ENCODE measurements around the gene TBC1D1. TPM values are rescaled to one million over a fixed set of nuclear protein-coding genes. Genes with fewer than 3 reads are reported as not detected.

TBC1D1 gene
- total and polyA plus RNA-seq, 2 of the 8 experiments (the other 6 are each of a cell fraction or from before 2014, with no cell fraction given), result 96.9 to 162 TPM

DNA sequence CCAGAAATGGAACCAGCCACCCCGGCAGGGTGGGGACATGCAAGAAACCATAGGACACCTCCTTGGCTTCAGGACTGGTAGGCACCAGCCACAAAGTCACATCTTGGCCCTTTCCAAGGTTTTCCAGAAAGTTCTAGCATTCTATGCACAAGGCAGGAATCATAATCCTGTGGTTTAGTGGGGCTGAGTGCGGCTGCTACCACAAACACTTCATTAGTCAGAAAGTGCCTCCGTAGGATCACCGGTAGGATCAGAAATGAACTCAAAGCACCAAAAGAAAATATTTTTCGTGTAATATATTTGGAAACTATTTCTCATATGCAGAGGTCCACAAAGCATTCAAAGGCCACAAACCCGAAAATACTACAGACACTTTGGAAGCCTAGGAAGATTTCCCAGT lies 261.0 kb downstream of the TBC1D1 start:
- no peak overlapping the region for H3K23ac ChIP-seq (ENCODE audit: insufficient read length)
- H4K5ac ChIP-seq (ENCODE audit: insufficient read length, low read depth, low read length), result no peak overlapping the region
- no peak overlapping the region for H4K8ac ChIP-seq (ENCODE audit: extremely low read depth, insufficient read depth, low read length)
- H2AFZ ChIP-seq (ENCODE audit: low read length), result no peak overlapping the region
- H3K36me3 ChIP-seq (ENCODE audit: control insufficient read depth in 2 of 4, insufficient read depth in 4 of 4, low read length in 3 of 4), result no peaks in the 10 kb centered on the region
- no peak overlapping the region for H4K91ac ChIP-seq (replicated peaks; ENCODE audit: insufficient read length, low read length)
- H3K27me3 ChIP-seq (replicated peaks in 1 of 4; ENCODE audit: control insufficient read depth in 3 of 4, extremely low read depth in 1 of 4, insufficient read depth in 3 of 4, low read length in 3 of 4), result no peaks in the 10 kb centered on the region
- DNase-seq (ENCODE audit: low read depth in 1 of 2, low spot score in 2 of 2) (no peak), FAIRE-seq (no peak)
- H2BK20ac ChIP-seq (ENCODE audit: low read length), result no peak overlapping the region
- H3K4me1 ChIP-seq (replicated peaks in 1 of 4; ENCODE audit: control insufficient read depth in 3 of 4, insufficient read depth in 4 of 4, low read length in 3 of 4), result no peaks in the 10 kb centered on the region; a peak in 2 of 7 replicates
- no peak overlapping the region for H3K4ac ChIP-seq (replicated peaks; ENCODE audit: insufficient read length, low read depth, low read length)
- H2BK120ac ChIP-seq (replicated peaks; ENCODE audit: low read depth, low read length), result no peak overlapping the region
- no peak overlapping the region for H3K18ac ChIP-seq (ENCODE audit: extremely low read depth, low read length)
- H3K14ac ChIP-seq (ENCODE audit: insufficient read length), result no peak overlapping the region
- no peaks in the 10 kb centered on the region for H3K79me2 ChIP-seq (ENCODE audit: control insufficient read depth in 1 of 2, insufficient read depth in 2 of 2, low read length in 2 of 2)
- CTCF ChIA-PET (ENCODE audit: partially characterized antibody), result interaction anchor here (1.4 kb wide), 1 partner anchor 78 kb away, joined by 4 read pairs; no protein-coding TSS in a partner anchor
- no peak overlapping the region for H2BK5ac ChIP-seq (ENCODE audit: low read depth, low read length)
- no peak overlapping the region for H3K4me2 ChIP-seq (ENCODE audit: insufficient read depth in 1 of 2, low read depth in 2 of 2, low read length in 2 of 2)
- H3K23me2 ChIP-seq (ENCODE audit: low read depth, low read length), result no peaks in the 10 kb centered on the region
- H2BK15ac ChIP-seq (ENCODE audit: low read length), result no peak overlapping the region
- H3K9ac ChIP-seq (replicated peaks in 1 of 4; ENCODE audit: extremely low read depth in 1 of 4, low read depth in 3 of 4, low read length in 3 of 4), result no peak overlapping the region
- H3K27ac ChIP-seq (ENCODE audit: low read depth, low read length), result no peak overlapping the region
- H3K4me3 ChIP-seq (ENCODE audit: extremely low read depth in 1 of 4, insufficient read depth in 2 of 4, low read depth in 3 of 4, low read length in 4 of 4), result no peak overlapping the region
- H4K20me1 ChIP-seq (replicated peaks in 1 of 2; ENCODE audit: control insufficient read depth in 1 of 2, insufficient read depth in 2 of 2, low read length in 2 of 2), result no peaks in the 10 kb centered on the region
- no peaks in the 10 kb centered on the region for H3K9me3 ChIP-seq (ENCODE audit: insufficient read depth in 2 of 2, low read depth in 1 of 2, low read length in 1 of 2)
- H3K56ac ChIP-seq (replicated peaks; ENCODE audit: insufficient read length, low read depth, low read length), result no peak overlapping the region
- POLR2A ChIA-PET (ENCODE audit: partially characterized antibody), result interaction anchor here (0.5 kb wide), 1 partner anchor 569 kb away, joined by 3 read pairs; no protein-coding TSS in a partner anchor
- WGBS, 2 experiments (ENCODE audit: extremely low coverage in 1 of 2, insufficient coverage in 1 of 2, insufficient read length in 1 of 2, insufficient replicate concordance in 2 of 2, low coverage in 1 of 2, low lambda C conversion rate in 2 of 2, missing lambda C conversion rate in 1 of 2), result 92% methylated on average over 6 of the region's 6 CpGs; no CpG with 5 or more reads in 1 of the 2 experiments
- no peak overlapping the region for H2AK5ac ChIP-seq (ENCODE audit: low read depth, low read length)
- H2BK12ac ChIP-seq (ENCODE audit: low read depth, low read length), result no peak overlapping the region
- no peaks in the 10 kb centered on the region for H3K79me1 ChIP-seq (ENCODE audit: low read depth, low read length)
- TF ChIP-seq CBX5 (IDR thresholded peaks at IDR 0.05; ENCODE audit: low read depth, low read length) (no peak), SUZ12 (IDR thresholded peaks at IDR 0.05; ENCODE audit: low read length) (no peak), RAD21 (IDR thresholded peaks at IDR 0.05 in 1 of 2, conservative IDR thresholded peaks at IDR 0.05 in 1 of 2; ENCODE audit: low read depth in 2 of 2, low read length in 2 of 2) (no peak), SIN3A (conservative IDR thresholded peaks at IDR 0.05 in 1 of 2, IDR thresholded peaks at IDR 0.05 in 1 of 2; ENCODE audit: low read depth in 1 of 2, low read length in 2 of 2) (no peak), RNF2 (IDR thresholded peaks at IDR 0.05; ENCODE audit: borderline replicate concordance, low read depth, low read length, missing control alignments, poor library complexity, severe bottlenecking) (no peak), BRCA1 (IDR thresholded peaks at IDR 0.05; ENCODE audit: low read depth, low read length) (no peak), CBX8 (IDR thresholded peaks at IDR 0.05; ENCODE audit: borderline replicate concordance, low read depth, low read length) (no peak), CEBPB (IDR thresholded peaks at IDR 0.05; ENCODE audit: low read depth, low read length) (no peak), BCL11A (IDR thresholded peaks at IDR 0.05; ENCODE audit: low read depth in 2 of 2, low read length in 2 of 2) (no peak)
- TF ChIP-seq, protein P1, sequence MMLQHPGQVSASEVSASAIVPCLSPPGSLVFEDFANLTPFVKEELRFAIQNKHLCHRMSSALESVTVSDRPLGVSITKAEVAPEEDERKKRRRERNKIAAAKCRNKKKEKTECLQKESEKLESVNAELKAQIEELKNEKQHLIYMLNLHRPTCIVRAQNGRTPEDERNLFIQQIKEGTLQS (IDR thresholded peaks at IDR 0.05; ENCODE audit: insufficient read depth, low read depth, low read length), result no peak
- TF ChIP-seq, protein P2, sequence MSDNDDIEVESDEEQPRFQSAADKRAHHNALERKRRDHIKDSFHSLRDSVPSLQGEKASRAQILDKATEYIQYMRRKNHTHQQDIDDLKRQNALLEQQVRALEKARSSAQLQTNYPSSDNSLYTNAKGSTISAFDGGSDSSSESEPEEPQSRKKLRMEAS (IDR thresholded peaks at IDR 0.05), result no peak
